ENCODE data around the gene NBPF10.
"Not testable (repeated sequence)": the region's sequence is repeated elsewhere in the genome, so short reads cannot be mapped to it uniquely, and the experiment has no call there.

DNA sequence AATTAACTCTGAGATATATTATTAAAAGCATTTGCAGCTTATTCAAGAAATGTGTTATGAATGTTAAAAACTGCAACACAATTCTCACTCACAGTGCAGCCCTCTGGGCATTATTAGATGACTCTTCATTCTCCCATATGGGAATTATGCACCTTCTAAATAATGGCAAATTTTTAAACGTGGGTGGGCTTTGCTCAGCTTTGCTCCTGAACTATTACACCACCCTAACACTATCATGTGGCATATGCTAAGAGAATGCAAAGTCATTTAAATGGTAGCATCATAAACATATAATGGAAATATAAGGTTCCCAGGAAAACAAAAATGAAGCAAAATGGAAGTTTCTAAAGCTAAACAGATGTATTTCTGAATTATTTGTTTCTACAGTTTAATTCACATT lies 22.7 kb upstream of the NBPF10 start:
- TF ChIP-seq, protein P1, sequence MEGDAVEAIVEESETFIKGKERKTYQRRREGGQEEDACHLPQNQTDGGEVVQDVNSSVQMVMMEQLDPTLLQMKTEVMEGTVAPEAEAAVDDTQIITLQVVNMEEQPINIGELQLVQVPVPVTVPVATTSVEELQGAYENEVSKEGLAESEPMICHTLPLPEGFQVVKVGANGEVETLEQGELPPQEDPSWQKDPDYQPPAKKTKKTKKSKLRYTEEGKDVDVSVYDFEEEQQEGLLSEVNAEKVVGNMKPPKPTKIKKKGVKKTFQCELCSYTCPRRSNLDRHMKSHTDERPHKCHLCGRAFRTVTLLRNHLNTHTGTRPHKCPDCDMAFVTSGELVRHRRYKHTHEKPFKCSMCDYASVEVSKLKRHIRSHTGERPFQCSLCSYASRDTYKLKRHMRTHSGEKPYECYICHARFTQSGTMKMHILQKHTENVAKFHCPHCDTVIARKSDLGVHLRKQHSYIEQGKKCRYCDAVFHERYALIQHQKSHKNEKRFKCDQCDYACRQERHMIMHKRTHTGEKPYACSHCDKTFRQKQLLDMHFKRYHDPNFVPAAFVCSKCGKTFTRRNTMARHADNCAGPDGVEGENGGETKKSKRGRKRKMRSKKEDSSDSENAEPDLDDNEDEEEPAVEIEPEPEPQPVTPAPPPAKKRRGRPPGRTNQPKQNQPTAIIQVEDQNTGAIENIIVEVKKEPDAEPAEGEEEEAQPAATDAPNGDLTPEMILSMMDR (IDR thresholded peaks at IDR 0.05; ENCODE audit: low read length) = not testable (repeated sequence)
- not testable (repeated sequence) for TF ChIP-seq EZH2phosphoT487 (IDR thresholded peaks at IDR 0.05; ENCODE audit: low read length)

Measured in MM.1S (cell line).